ENCODE measurements around the gene PTPRN. TPM values are rescaled to one million over a fixed set of nuclear protein-coding genes. Genes with fewer than 3 reads are reported as not detected.

The PTPRN gene
- total and polyA plus RNA-seq, 9 of the 15 experiments (the other 6 are each of a cell fraction or from before 2014, with no cell fraction given): 0.15 to 2.4 (median 0.43) TPM; not detected in 1

GRCh38 chr2:219299372-219299760 lies 9.8 kb downstream of the PTPRN start:
- TF ChIP-seq HOXB6 (CRISPR knock-in tag; IDR thresholded peaks at IDR 0.05; ENCODE audit: borderline replicate concordance) (no peak), NR2F6 (CRISPR knock-in tag; IDR thresholded peaks at IDR 0.05) (no peak), RBM39 (optimal IDR thresholded peaks at IDR 0.05; ENCODE audit: low read depth, low read length) (no peak), MAFG (tag; conservative IDR thresholded peaks at IDR 0.05) (no peak), PHF8 (IDR thresholded peaks at IDR 0.05; ENCODE audit: borderline replicate concordance, low read length) (no peak), GTF2E2 (tag; IDR thresholded peaks at IDR 0.05) (no peak), CBX1 (IDR thresholded peaks at IDR 0.05; ENCODE audit: low read depth) (no peak), SNAPC5 (CRISPR knock-in tag; IDR thresholded peaks at IDR 0.05) (no peak), ZBTB43 (CRISPR knock-in tag; IDR thresholded peaks at IDR 0.05) (no peak), ZNF584 (CRISPR knock-in tag; IDR thresholded peaks at IDR 0.05; ENCODE audit: low read depth) (no peak), SRSF7 (optimal IDR thresholded peaks at IDR 0.05; ENCODE audit: low read depth, low read length) (no peak), MTA1 (IDR thresholded peaks at IDR 0.05; ENCODE audit: borderline replicate concordance) (no peak), ZSCAN29 (IDR thresholded peaks at IDR 0.05) (no peak), HMBOX1 (IDR thresholded peaks at IDR 0.05) (no peak), ZNF253 (CRISPR knock-in tag; conservative IDR thresholded peaks at IDR 0.05) (no peak), FOXA3 (CRISPR knock-in tag; conservative IDR thresholded peaks at IDR 0.05 in 1 of 2, IDR thresholded peaks at IDR 0.05 in 1 of 2) (no peak)
- Histone ChIP-seq H3K79me2 (ENCODE audit: control insufficient read depth, insufficient read depth, low read length) (no peaks in the 10 kb centered on the region), H3K27ac (ENCODE audit: extremely low read depth, low read depth, low read length) (no peak overlapping the region), H3K4me1 (replicated peaks in 1 of 2; ENCODE audit: control insufficient read depth in 2 of 2, insufficient read depth in 2 of 2, low read length in 2 of 2) (peaks cover 18 to 36% of the 10 kb centered on the region in 2 experiments; a peak in 4 of 5 replicates), H3K9ac (ENCODE audit: insufficient read depth in 1 of 2, low read depth in 2 of 2, low read length in 2 of 2) (peak overlapping the region in 1 of 2 experiments; percentile 79; a peak in 1 of 4 replicates), H4K20me1 (replicated peaks; ENCODE audit: control insufficient read depth, insufficient read depth, low read length) (no peaks in the 10 kb centered on the region), H3K4me3 (no peak overlapping the region), H2AFZ (ENCODE audit: low read depth, low read length) (no peak overlapping the region), H3K4me2 (ENCODE audit: insufficient read depth, low read length) (no peak overlapping the region), H3K27me3 (ENCODE audit: control insufficient read depth in 2 of 2, insufficient read depth in 2 of 2, low read length in 2 of 2) (peaks cover 8 to 42% of the 10 kb centered on the region in 2 experiments), H3K9me1 (ENCODE audit: control insufficient read depth, insufficient read depth, low read length) (no peaks in the 10 kb centered on the region), H3K9me3 (replicated peaks; ENCODE audit: control insufficient read depth, insufficient read depth, low read depth, low read length) (no peaks in the 10 kb centered on the region), H3K36me3 (ENCODE audit: control insufficient read depth, insufficient read depth, low read length) (no peaks in the 10 kb centered on the region)
- intact Hi-C loops (cut with micrococcal nuclease): loop anchor here (5.0 kb wide), 2 partner anchors 53 to 72 kb away; partner anchors contain the start of genes ANKZF1 and ATG9A
- ATAC-seq (no peak), DNase-seq (ENCODE audit: extremely low read depth in 1 of 4, low spot score in 3 of 4) (no peak), FAIRE-seq (no peak)
- ChIA-PET POLR2A (interaction anchor here (0.8 to 0.9 kb wide), 2 partner anchors 10 to 20 kb away, joined by 3 to 5 read pairs; partner anchors contain the start of genes DNAJB2 and PTPRN), CTCF (ENCODE audit: low intra/inter-chr PET ratio) (interaction anchor here (0.5 to 1.7 kb wide), 6 partner anchors 16 to 241 kb away, joined by 3 to 10 read pairs (median 4); partner anchors contain the start of genes DNAJB2 and NHEJ1)
- in situ Hi-C loops (cut with MboI): no loop called here
- 28% methylated on average over 6 of the region's 6 CpGs for WGBS (ENCODE audit: insufficient coverage, low coverage, missing lambda C conversion rate)
- BruUV-seq (replicated peaks): no TSS peak
